HepG2 (cell line): ENCODE results near the gene NYAP2. TPM values are rescaled to one million over a fixed set of nuclear protein-coding genes. Genes with fewer than 3 reads are reported as not detected.

Experiments used
- ATAC-seq: fragments of 200-7000 bp; cut with Tn5 transposase; 3 replicates; pipeline ENCODE4 v1.9.1; 2020; ENCODE audit warnings: mild to moderate bottlenecking, moderate library complexity
- BruUV-seq: library from RNA; stranded (reverse); fragments of 400-500 nt; replicated peaks from 2 replicates; lab custom pipeline; 2021; lab: Mats Ljungman, UMichigan
- CTCF ChIA-PET: fragments of 300-600 bp; formaldehyde crosslinking; extraction: SDS; loops from one replicate; lab custom pipeline; 2021; ENCODE audit warnings: low total read pairs, inconsistent platforms, low intra/inter-chr PET ratio; lab: Yijun Ruan, JAX
- POLR2A ChIA-PET: fragments of 350-600 bp; sonication (Branson Sonifier 250); formaldehyde crosslinking; loops from one replicate; lab custom pipeline; 2020; ENCODE audit warnings: antibody characterized with exemption, inconsistent platforms; lab: Yijun Ruan, JAX
- DNase-seq: peaks from one replicate; pipeline ENCODE4 v3.0.0-alpha.2; 2015; ENCODE audit warnings: low spot score
- FAIRE-seq: peaks from 3 replicates; lab custom pipeline; 2011; peaks lifted over from hg19 to GRCh38; lab: Jason Lieb, UNC
- H2AFZ ChIP-seq: one replicate; pipeline ENCODE4 v1.6.1; 2011; ENCODE audit warnings: low read length, inconsistent platforms
- H3K27ac ChIP-seq: fragments of 300-600 bp; 3 replicates; pipeline ENCODE4 v1.8.0; 2011; ENCODE audit warnings: mixed run types, mild to moderate bottlenecking, mixed read lengths, low read length, inconsistent platforms; ENCODE audit not compliant: insufficient read depth; ENCODE audit errors: extremely low read length
- H3K27me3 ChIP-seq, 2 experiments: fragments of 200-600 bp in 1 of 2; 2 replicates in 1 of 2; 3 replicates in 1 of 2; pipeline versions ENCODE4 v1.6.0 to v1.8.0; 2011; ENCODE audit warnings: low read length in 2 of 2, mild to moderate bottlenecking in 2 of 2, moderate library complexity in 2 of 2, inconsistent platforms in 1 of 2; ENCODE audit not compliant: insufficient read depth in 2 of 2, control insufficient read depth in 1 of 2
- H3K36me3 ChIP-seq, 2 experiments: fragments of 200-600 bp in 1 of 2; replicated peaks in 1 of 2; 2 replicates in 1 of 2; 3 replicates in 1 of 2; pipeline versions ENCODE4 v1.5.1 to v1.8.0; 2011; ENCODE audit warnings: low read length in 2 of 2, inconsistent platforms in 1 of 2; ENCODE audit not compliant: insufficient read depth in 2 of 2, control insufficient read depth in 1 of 2
- H3K4me1 ChIP-seq: 2 replicates; pipeline ENCODE4 v1.5.1; 2012; ENCODE audit warnings: low read length, inconsistent platforms; ENCODE audit not compliant: insufficient read depth
- H3K4me2 ChIP-seq: 2 replicates; pipeline ENCODE4 v1.6.0; 2011; ENCODE audit warnings: low read depth, low read length, inconsistent platforms
- H3K4me3 ChIP-seq, 3 experiments: fragments of 200-600 bp in 1 of 3; sonication (generic), shearing (Covaris generic) in 1 of 3; replicated peaks in 1 of 3; 2 replicates each; pipeline ENCODE4 v1.5.1; 2011 to 2016; ENCODE audit warnings: low read length in 3 of 3, inconsistent platforms in 2 of 3, low read depth in 2 of 3, mild to moderate bottlenecking in 2 of 3, control low read depth in 1 of 3, mixed read lengths in 1 of 3; ENCODE audit not compliant: insufficient read depth in 1 of 3
- H3K79me2 ChIP-seq: one replicate; pipeline ENCODE4 v1.6.1; 2011; ENCODE audit warnings: low read length, inconsistent platforms; ENCODE audit not compliant: insufficient read depth
- H3K9ac ChIP-seq: 2 replicates; pipeline ENCODE4 v1.6.0; 2011; ENCODE audit warnings: mild to moderate bottlenecking, low read depth, low read length, inconsistent platforms; ENCODE audit not compliant: insufficient read depth
- H3K9me3 ChIP-seq: 2 replicates; pipeline ENCODE4 v1.5.1; 2012; ENCODE audit warnings: mild to moderate bottlenecking, low read length
- H4K20me1 ChIP-seq: 2 replicates; pipeline ENCODE4 v1.6.0; 2011; ENCODE audit warnings: inconsistent platforms, mild to moderate bottlenecking, low read length, moderate library complexity; ENCODE audit not compliant: insufficient read depth
- FOXC1 ChIP-seq: sonication (generic); formaldehyde crosslinking; IDR thresholded peaks from 2 replicates; pipeline ENCODE4 v1.8.0; 2022; ENCODE audit warnings: mild to moderate bottlenecking, missing genetic modification reagents, borderline replicate concordance
- MED13 ChIP-seq: sonication (generic); formaldehyde crosslinking; IDR thresholded peaks from 2 replicates; pipeline ENCODE4 v1.5.0; 2020; ENCODE audit warnings: missing genetic modification reagents
- NFRKB ChIP-seq: fragments of 450-650 bp; IDR thresholded peaks from 2 replicates; pipeline ENCODE4 v1.6.1; 2017
- POLR2G ChIP-seq: fragments of 200-400 bp; formaldehyde crosslinking; IDR thresholded peaks from 2 replicates; pipeline ENCODE4 v1.6.1; 2018; ENCODE audit warnings: mild to moderate bottlenecking, low read depth, low read length, moderate library complexity
- TIGD3 ChIP-seq: sonication (generic); formaldehyde crosslinking; IDR thresholded peaks from 2 replicates; pipeline ENCODE4 v1.5.1; 2020; ENCODE audit warnings: mild to moderate bottlenecking, missing genetic modification reagents, borderline replicate concordance
- ZNF138 ChIP-seq: sonication (generic); formaldehyde crosslinking; IDR thresholded peaks from 2 replicates; pipeline ENCODE4 v1.5.0; 2020; ENCODE audit warnings: mild to moderate bottlenecking, low read depth, missing genetic modification reagents
- ZNF230 ChIP-seq: sonication (generic); formaldehyde crosslinking; IDR thresholded peaks from 2 replicates; pipeline ENCODE4 v1.4.0; 2020; ENCODE audit warnings: mild to moderate bottlenecking, missing genetic modification reagents
- ZNF775 ChIP-seq: sonication (generic); formaldehyde crosslinking; IDR thresholded peaks from 2 replicates; pipeline ENCODE4 v1.4.0; 2020; ENCODE audit warnings: missing genetic modification reagents, mild to moderate bottlenecking, moderate library complexity, borderline replicate concordance
- ZSCAN25 ChIP-seq: sonication (generic); formaldehyde crosslinking; IDR thresholded peaks from 2 replicates; pipeline ENCODE4 v1.8.0; 2022; ENCODE audit warnings: mild to moderate bottlenecking, missing genetic modification reagents
- WGBS: methylation state at CpG from one replicate; pipeline ENCODE4 v1.1.6; 2017; ENCODE audit warnings: low lambda C conversion rate; 5-methylcytosine and 5-hydroxymethylcytosine counted together
- in situ Hi-C: cut with HindIII; loops from 2 replicates; pipeline ENCODE4 v1.10.0; 2017; ENCODE audit warnings: low pct_unique_long_range_greater_than_20kb; ENCODE audit not compliant: extremely low pct_ligation_motif_present
- intact Hi-C: fragments of 100-400 bp; cut with micrococcal nuclease; formaldehyde crosslinking; loops from one replicate; pipeline ENCODE4 v1.10.0; 2022; ENCODE audit not compliant: unreplicated experiment
- polyA plus RNA-seq, 8 experiments: library from polyadenylated mRNA; depleted of rRNA in 3 of 8; stranded (reverse) in 7 of 8; unstranded in 1 of 8; fragments of >200 nt; fragmentation: Illumina TruSeq in 4 of 8; extraction: Trizol in 4 of 8; gene quantifications; 2 replicates each; pipeline versions ENCODE4 v1.2.1 to v1.2.3, GENCODE V29; 2011 to 2016; ENCODE audit warnings: low read depth in 4 of 8, missing spikeins in 1 of 8, mixed read lengths in 1 of 8; ENCODE audit not compliant: insufficient read depth in 1 of 8
- total RNA-seq, 5 experiments: library from RNA; depleted of rRNA; stranded (reverse); fragments of >200 nt; fragmentation: Illumina TruSeq; extraction: Trizol; gene quantifications; 2 replicates each; pipeline ENCODE4 v1.2.3, GENCODE V29; 2016; ENCODE audit warnings: low read depth in 1 of 5
- TF ChIP-seq, protein P1 (sequence below): sonication (generic); formaldehyde crosslinking; IDR thresholded peaks from 2 replicates; pipeline ENCODE4 v1.5.0; 2020; ENCODE audit warnings: missing genetic modification reagents, mild to moderate bottlenecking, borderline replicate concordance
- TF ChIP-seq, protein P2 (sequence below): sonication (generic); formaldehyde crosslinking; IDR thresholded peaks from 2 replicates; pipeline ENCODE4; 2020; ENCODE audit warnings: missing genetic modification reagents, mild to moderate bottlenecking, borderline replicate concordance
- TF ChIP-seq, protein P3 (sequence below): IDR thresholded peaks from 2 replicates; pipeline ENCODE4 v1.6.1; 2016; ENCODE audit warnings: low read depth, borderline replicate concordance

NYAP2 gene
- total and polyA plus RNA-seq, 2 of the 13 experiments (the other 11 are each of a cell fraction or from before 2014, with no cell fraction given), result not detected

GRCh38 chr2:225650041-225650440 is 250.5 kb downstream of the NYAP2 start:
- no peaks in the 10 kb centered on the region for H3K36me3 ChIP-seq
- no peak overlapping the region for H3K4me3 ChIP-seq
- no peaks in the 10 kb centered on the region for H3K27me3 ChIP-seq
- no peak overlapping the region for H3K4me2 ChIP-seq
- no peak overlapping the region for H2AFZ ChIP-seq
- H3K9ac ChIP-seq, result no peak overlapping the region
- 4% methylated on average over 8 of the region's 8 CpGs for WGBS
- intact Hi-C loops (no loop called here), in situ Hi-C loops (loop anchor here (25.0 kb wide), 1 partner anchor 1288 kb away; no protein-coding TSS in a partner anchor)
- H3K27ac ChIP-seq, result no peak overlapping the region
- no peak for DNase-seq
- CTCF ChIA-PET, result no interaction called here
- no peaks in the 10 kb centered on the region for H3K4me1 ChIP-seq
- FAIRE-seq, result no peak
- H3K79me2 ChIP-seq, result no peaks in the 10 kb centered on the region
- POLR2A ChIA-PET, result no interaction called here
- no peak for ATAC-seq
- H3K9me3 ChIP-seq, result no peaks in the 10 kb centered on the region
- H4K20me1 ChIP-seq, result no peaks in the 10 kb centered on the region
- BruUV-seq, result no TSS peak
- TF ChIP-seq, protein P1, sequence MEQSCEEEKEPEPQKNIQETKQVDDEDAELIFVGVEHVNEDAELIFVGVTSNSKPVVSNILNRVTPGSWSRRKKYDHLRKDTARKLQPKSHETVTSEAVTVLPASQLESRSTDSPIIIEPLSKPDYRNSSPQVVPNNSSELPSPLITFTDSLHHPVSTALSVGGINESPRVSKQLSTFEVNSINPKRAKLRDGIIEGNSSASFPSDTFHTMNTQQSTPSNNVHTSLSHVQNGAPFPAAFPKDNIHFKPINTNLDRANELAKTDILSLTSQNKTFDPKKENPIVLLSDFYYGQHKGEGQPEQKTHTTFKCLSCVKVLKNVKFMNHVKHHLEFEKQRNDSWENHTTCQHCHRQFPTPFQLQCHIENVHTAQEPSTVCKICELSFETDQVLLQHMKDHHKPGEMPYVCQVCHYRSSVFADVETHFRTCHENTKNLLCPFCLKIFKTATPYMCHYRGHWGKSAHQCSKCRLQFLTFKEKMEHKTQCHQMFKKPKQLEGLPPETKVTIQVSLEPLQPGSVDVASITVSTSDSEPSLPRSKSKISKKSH (CRISPR knock-in tag), result no peak
- TF ChIP-seq, protein P2, sequence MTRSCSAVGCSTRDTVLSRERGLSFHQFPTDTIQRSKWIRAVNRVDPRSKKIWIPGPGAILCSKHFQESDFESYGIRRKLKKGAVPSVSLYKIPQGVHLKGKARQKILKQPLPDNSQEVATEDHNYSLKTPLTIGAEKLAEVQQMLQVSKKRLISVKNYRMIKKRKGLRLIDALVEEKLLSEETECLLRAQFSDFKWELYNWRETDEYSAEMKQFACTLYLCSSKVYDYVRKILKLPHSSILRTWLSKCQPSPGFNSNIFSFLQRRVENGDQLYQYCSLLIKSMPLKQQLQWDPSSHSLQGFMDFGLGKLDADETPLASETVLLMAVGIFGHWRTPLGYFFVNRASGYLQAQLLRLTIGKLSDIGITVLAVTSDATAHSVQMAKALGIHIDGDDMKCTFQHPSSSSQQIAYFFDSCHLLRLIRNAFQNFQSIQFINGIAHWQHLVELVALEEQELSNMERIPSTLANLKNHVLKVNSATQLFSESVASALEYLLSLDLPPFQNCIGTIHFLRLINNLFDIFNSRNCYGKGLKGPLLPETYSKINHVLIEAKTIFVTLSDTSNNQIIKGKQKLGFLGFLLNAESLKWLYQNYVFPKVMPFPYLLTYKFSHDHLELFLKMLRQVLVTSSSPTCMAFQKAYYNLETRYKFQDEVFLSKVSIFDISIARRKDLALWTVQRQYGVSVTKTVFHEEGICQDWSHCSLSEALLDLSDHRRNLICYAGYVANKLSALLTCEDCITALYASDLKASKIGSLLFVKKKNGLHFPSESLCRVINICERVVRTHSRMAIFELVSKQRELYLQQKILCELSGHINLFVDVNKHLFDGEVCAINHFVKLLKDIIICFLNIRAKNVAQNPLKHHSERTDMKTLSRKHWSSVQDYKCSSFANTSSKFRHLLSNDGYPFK (CRISPR knock-in tag), result no peak
- TF ChIP-seq ZNF230 (CRISPR knock-in tag) (no peak), ZNF138 (CRISPR knock-in tag) (no peak), ZNF775 (CRISPR knock-in tag) (no peak), NFRKB (no peak), MED13 (CRISPR knock-in tag) (no peak), TIGD3 (CRISPR knock-in tag) (no peak), FOXC1 (CRISPR knock-in tag) (no peak), POLR2G (no peak), ZSCAN25 (no peak)
- TF ChIP-seq, protein P3, sequence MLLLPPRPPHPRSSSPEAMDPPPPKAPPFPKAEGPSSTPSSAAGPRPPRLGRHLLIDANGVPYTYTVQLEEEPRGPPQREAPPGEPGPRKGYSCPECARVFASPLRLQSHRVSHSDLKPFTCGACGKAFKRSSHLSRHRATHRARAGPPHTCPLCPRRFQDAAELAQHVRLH, result no peak
